ENCODE results near the gene TRA2A. TPM values are rescaled to one million over a fixed set of nuclear protein-coding genes. Genes with fewer than 3 reads are reported as not detected.

The TRA2A gene
- total RNA-seq (86.5 TPM), polyA plus RNA-seq (64.1 TPM)

- WGBS: 14% methylated on average over 50 of the region's 50 CpGs
- no peaks in the 10 kb centered on the region for H3K4me1 ChIP-seq (ENCODE audit: insufficient read depth)
- peak within 1 kb of the TSS; percentile 83 for H3K4me3 ChIP-seq (ENCODE audit: low read depth, low read length)
- peak within 1 kb of the TSS; percentile 98 for H3K27ac ChIP-seq (ENCODE audit: low read depth)
- peak; percentile 93 for DNase-seq (ENCODE audit: extremely low spot score)
- no peaks in the 10 kb centered on the region for H3K36me3 ChIP-seq (ENCODE audit: insufficient read depth)
Observed at GRCh38 chr7:23531794-23532489, at the start of gene TRA2A. Gene TRA2A, minus strand, starts transcription at chr7:23531981. Its CDS starts 157 bp downstream, at chr7:23531824.

- Histone ChIP-seq H3K36me3 (ENCODE audit: insufficient read depth) (no peaks in the 10 kb centered on the region), H3K4me3 (ENCODE audit: low read depth, low read length) (no peak overlapping the region), H3K27ac (ENCODE audit: low read depth) (no peak overlapping the region), H3K4me1 (ENCODE audit: insufficient read depth) (no peaks in the 10 kb centered on the region)
- 34% methylated on average over 5 of the region's 5 CpGs for WGBS
- DNase-seq (ENCODE audit: extremely low spot score): peak; percentile 7
Observed at GRCh38 chr7:23570592-23571200, 38.9 kb upstream of the TRA2A start.

GRCh38 chr7:23558303-23558702 is 26.5 kb upstream of the TRA2A start:
- no peak for DNase-seq (ENCODE audit: extremely low spot score)
- Histone ChIP-seq H3K4me3 (ENCODE audit: low read depth, low read length) (no peak overlapping the region), H3K4me1 (ENCODE audit: insufficient read depth) (no peaks in the 10 kb centered on the region), H3K36me3 (ENCODE audit: insufficient read depth) (no peaks in the 10 kb centered on the region), H3K27ac (ENCODE audit: low read depth) (no peak overlapping the region)

GRCh38 chr7:23547662-23548061 is 15.9 kb upstream of the TRA2A start:
- H3K4me3 ChIP-seq (ENCODE audit: low read depth, low read length): no peak overlapping the region
- 91% methylated on average over 4 of the region's 4 CpGs for WGBS
- DNase-seq (ENCODE audit: extremely low spot score): no peak

GRCh38 chr7:23546897-23547572 is 15.3 kb upstream of the TRA2A start:
- no peaks in the 10 kb centered on the region for H3K36me3 ChIP-seq (ENCODE audit: insufficient read depth)
- H3K4me3 ChIP-seq (ENCODE audit: low read depth, low read length): no peak overlapping the region
- WGBS: 36% methylated on average over 13 of the region's 13 CpGs
- DNase-seq (ENCODE audit: extremely low spot score): peak; percentile 76
- no peaks in the 10 kb centered on the region for H3K4me1 ChIP-seq (ENCODE audit: insufficient read depth)
- no peak overlapping the region for H3K27ac ChIP-seq (ENCODE audit: low read depth)

More at GRCh38 chr7:23547662-23548061, 15.9 kb upstream of the TRA2A start:
- H3K4me1 ChIP-seq (ENCODE audit: insufficient read depth): no peaks in the 10 kb centered on the region
- no peaks in the 10 kb centered on the region for H3K36me3 ChIP-seq (ENCODE audit: insufficient read depth)
- no peak overlapping the region for H3K27ac ChIP-seq (ENCODE audit: low read depth)

GRCh38 chr7:23545493-23545892 is 13.7 kb upstream of the TRA2A start:
- H3K36me3 ChIP-seq (ENCODE audit: insufficient read depth): no peaks in the 10 kb centered on the region
- no peak for DNase-seq (ENCODE audit: extremely low spot score)
- H3K4me3 ChIP-seq (ENCODE audit: low read depth, low read length): no peak overlapping the region
- WGBS: 70% methylated on average over 1 of the region's 1 CpG
- H3K4me1 ChIP-seq (ENCODE audit: insufficient read depth): no peaks in the 10 kb centered on the region
- H3K27ac ChIP-seq (ENCODE audit: low read depth): no peak overlapping the region

- Histone ChIP-seq H3K36me3 (ENCODE audit: insufficient read depth) (no peaks in the 10 kb centered on the region), H3K4me3 (ENCODE audit: low read depth, low read length) (no peak overlapping the region), H3K27ac (ENCODE audit: low read depth) (no peak overlapping the region), H3K4me1 (ENCODE audit: insufficient read depth) (no peaks in the 10 kb centered on the region)
- WGBS: 17% methylated on average over 2 of the region's 2 CpGs
- DNase-seq (ENCODE audit: extremely low spot score): peak; percentile 20
Observed at GRCh38 chr7:23544913-23545354, 13.2 kb upstream of the TRA2A start.

- no peak for DNase-seq (ENCODE audit: extremely low spot score)
- Histone ChIP-seq H3K27ac (ENCODE audit: low read depth) (no peak overlapping the region), H3K4me3 (ENCODE audit: low read depth, low read length) (no peak overlapping the region), H3K4me1 (ENCODE audit: insufficient read depth) (no peaks in the 10 kb centered on the region), H3K36me3 (ENCODE audit: insufficient read depth) (no peaks in the 10 kb centered on the region)
- WGBS: 99% methylated on average over 3 of the region's 3 CpGs
Observed at GRCh38 chr7:23542752-23543151, 11.0 kb upstream of the TRA2A start.

GRCh38 chr7:23539494-23539907 is 7.7 kb upstream of the TRA2A start:
- Histone ChIP-seq H3K27ac (ENCODE audit: low read depth) (no peak overlapping the region), H3K36me3 (ENCODE audit: insufficient read depth) (no peaks in the 10 kb centered on the region), H3K4me3 (ENCODE audit: low read depth, low read length) (no peak overlapping the region), H3K4me1 (ENCODE audit: insufficient read depth) (no peaks in the 10 kb centered on the region)
- WGBS: 49% methylated on average over 4 of the region's 4 CpGs
- DNase-seq (ENCODE audit: extremely low spot score): no peak

GRCh38 chr7:23538301-23538700 is 6.5 kb upstream of the TRA2A start:
- H3K4me3 ChIP-seq (ENCODE audit: low read depth, low read length): no peak overlapping the region
- H3K36me3 ChIP-seq (ENCODE audit: insufficient read depth): no peaks in the 10 kb centered on the region
- H3K4me1 ChIP-seq (ENCODE audit: insufficient read depth): no peaks in the 10 kb centered on the region
- 97% methylated on average over 3 of the region's 3 CpGs for WGBS
- DNase-seq (ENCODE audit: extremely low spot score): no peak
- H3K27ac ChIP-seq (ENCODE audit: low read depth): no peak overlapping the region

- no peak for DNase-seq (ENCODE audit: extremely low spot score)
- 99% methylated on average over 5 of the region's 5 CpGs for WGBS
- no peaks in the 10 kb centered on the region for H3K4me1 ChIP-seq (ENCODE audit: insufficient read depth)
- no peak overlapping the region for H3K4me3 ChIP-seq (ENCODE audit: low read depth, low read length)
- H3K36me3 ChIP-seq (ENCODE audit: insufficient read depth): no peaks in the 10 kb centered on the region
- H3K27ac ChIP-seq (ENCODE audit: low read depth): no peak overlapping the region
Observed at GRCh38 chr7:23533238-23533604, 1.4 kb upstream of the TRA2A start.

- H3K36me3 ChIP-seq (ENCODE audit: insufficient read depth): no peaks in the 10 kb centered on the region
- H3K4me1 ChIP-seq (ENCODE audit: insufficient read depth): no peaks in the 10 kb centered on the region
- no peak for DNase-seq (ENCODE audit: extremely low spot score)
- 93% methylated on average over 23 of the region's 23 CpGs for WGBS
- H3K27ac ChIP-seq (ENCODE audit: low read depth): peak overlapping the region; percentile 86
- no peak overlapping the region for H3K4me3 ChIP-seq (ENCODE audit: low read depth, low read length)
Observed at GRCh38 chr7:23532490-23533237, 883 bp upstream of the TRA2A start.

- DNase-seq (ENCODE audit: extremely low spot score): peak; percentile 43
- Histone ChIP-seq H3K4me1 (ENCODE audit: insufficient read depth) (no peaks in the 10 kb centered on the region), H3K36me3 (ENCODE audit: insufficient read depth) (no peaks in the 10 kb centered on the region), H3K27ac (ENCODE audit: low read depth) (peak overlapping the region; percentile 98), H3K4me3 (ENCODE audit: low read depth, low read length) (peak overlapping the region; percentile 83)
- under 1% methylated on average over 55 of the region's 55 CpGs for WGBS
Observed at GRCh38 chr7:23531050-23531793, 559 bp downstream of the TRA2A start.
